BE2C (cell line): ENCODE measurements around the gene PADI6.

Source experiments
- DNase-seq: peaks from one replicate; pipeline ENCODE4 v3.0.0-alpha.2; 2020
- H3K27me3 ChIP-seq: fragments of 250-450 bp; sonication (Bioruptor Pico); 2 replicates; pipeline ENCODE4 v1.5.1; 2020; ENCODE audit warnings: mild to moderate bottlenecking
- H3K36me3 ChIP-seq: fragments of 250-450 bp; sonication (Bioruptor Pico); 2 replicates; pipeline ENCODE4 v1.5.1; 2020; ENCODE audit warnings: mild to moderate bottlenecking
- H3K4me1 ChIP-seq: fragments of 250-450 bp; sonication (Bioruptor Pico); 2 replicates; pipeline ENCODE4 v1.5.1; 2020
- H3K4me3 ChIP-seq: 2 replicates; pipeline ENCODE4 v1.5.1; 2011; ENCODE audit warnings: low read depth, low read length
- H3K9me3 ChIP-seq: fragments of 250-450 bp; sonication (Bioruptor Pico); 2 replicates; pipeline ENCODE4 v1.5.1; 2020
- TF ChIP-seq, protein P1 (sequence below): IDR thresholded peaks from 2 replicates; pipeline ENCODE4 v1.5.1; 2012; ENCODE audit warnings: mild to moderate bottlenecking, low read depth, low read length

PADI6 gene

DNA sequence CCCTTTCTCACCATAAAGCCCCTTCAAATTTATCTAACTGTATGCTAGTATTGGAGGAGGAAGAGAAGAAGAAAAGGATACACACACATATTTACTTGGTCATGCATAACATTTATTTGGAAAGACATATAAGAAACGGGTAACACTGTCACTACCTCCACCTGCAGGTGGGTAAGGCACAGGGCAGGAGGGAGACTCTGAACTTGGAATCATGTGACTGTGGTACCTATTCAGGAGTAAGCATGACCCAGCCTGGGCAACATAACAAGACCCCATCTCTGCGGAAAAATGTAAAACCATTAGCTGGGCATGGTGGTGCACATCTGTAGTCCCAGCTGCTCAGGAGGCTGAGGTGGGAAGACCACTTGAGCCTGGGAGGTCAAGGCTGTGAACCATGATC is 1.4 kb upstream of the PADI6 start:
- Histone ChIP-seq H3K4me3 (no peak overlapping the region), H3K27me3 (no peaks in the 10 kb centered on the region), H3K4me1 (no peaks in the 10 kb centered on the region), H3K36me3 (no peaks in the 10 kb centered on the region), H3K9me3 (no peaks in the 10 kb centered on the region)
- DNase-seq: no peak
- TF ChIP-seq, protein P1, sequence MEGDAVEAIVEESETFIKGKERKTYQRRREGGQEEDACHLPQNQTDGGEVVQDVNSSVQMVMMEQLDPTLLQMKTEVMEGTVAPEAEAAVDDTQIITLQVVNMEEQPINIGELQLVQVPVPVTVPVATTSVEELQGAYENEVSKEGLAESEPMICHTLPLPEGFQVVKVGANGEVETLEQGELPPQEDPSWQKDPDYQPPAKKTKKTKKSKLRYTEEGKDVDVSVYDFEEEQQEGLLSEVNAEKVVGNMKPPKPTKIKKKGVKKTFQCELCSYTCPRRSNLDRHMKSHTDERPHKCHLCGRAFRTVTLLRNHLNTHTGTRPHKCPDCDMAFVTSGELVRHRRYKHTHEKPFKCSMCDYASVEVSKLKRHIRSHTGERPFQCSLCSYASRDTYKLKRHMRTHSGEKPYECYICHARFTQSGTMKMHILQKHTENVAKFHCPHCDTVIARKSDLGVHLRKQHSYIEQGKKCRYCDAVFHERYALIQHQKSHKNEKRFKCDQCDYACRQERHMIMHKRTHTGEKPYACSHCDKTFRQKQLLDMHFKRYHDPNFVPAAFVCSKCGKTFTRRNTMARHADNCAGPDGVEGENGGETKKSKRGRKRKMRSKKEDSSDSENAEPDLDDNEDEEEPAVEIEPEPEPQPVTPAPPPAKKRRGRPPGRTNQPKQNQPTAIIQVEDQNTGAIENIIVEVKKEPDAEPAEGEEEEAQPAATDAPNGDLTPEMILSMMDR: peak; percentile 17

DNA sequence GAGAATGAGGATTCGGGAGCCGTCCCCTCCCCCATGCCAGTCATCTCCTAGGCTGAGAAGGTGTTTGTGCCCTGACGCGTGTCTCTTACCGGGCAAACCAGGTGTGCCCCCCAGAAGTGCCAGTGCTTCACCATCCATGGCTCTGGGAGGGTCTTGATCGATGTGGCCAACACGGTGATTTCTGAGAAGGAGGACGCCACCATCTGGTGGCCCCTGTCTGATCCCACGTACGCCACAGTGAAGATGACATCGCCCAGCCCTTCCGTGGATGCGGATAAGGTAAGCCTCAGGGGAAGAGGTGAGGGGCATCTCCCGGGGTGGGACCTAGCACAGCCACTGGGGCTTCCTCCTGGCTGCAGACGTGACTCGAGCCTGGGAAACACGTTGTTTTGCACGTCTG is 959 bp downstream of the PADI6 start:
- DNase-seq: no peak
- Histone ChIP-seq H3K27me3 (no peaks in the 10 kb centered on the region), H3K9me3 (no peaks in the 10 kb centered on the region), H3K4me1 (no peaks in the 10 kb centered on the region), H3K4me3 (no peak overlapping the region), H3K36me3 (no peaks in the 10 kb centered on the region)
- TF ChIP-seq, protein P1: no peak

DNA sequence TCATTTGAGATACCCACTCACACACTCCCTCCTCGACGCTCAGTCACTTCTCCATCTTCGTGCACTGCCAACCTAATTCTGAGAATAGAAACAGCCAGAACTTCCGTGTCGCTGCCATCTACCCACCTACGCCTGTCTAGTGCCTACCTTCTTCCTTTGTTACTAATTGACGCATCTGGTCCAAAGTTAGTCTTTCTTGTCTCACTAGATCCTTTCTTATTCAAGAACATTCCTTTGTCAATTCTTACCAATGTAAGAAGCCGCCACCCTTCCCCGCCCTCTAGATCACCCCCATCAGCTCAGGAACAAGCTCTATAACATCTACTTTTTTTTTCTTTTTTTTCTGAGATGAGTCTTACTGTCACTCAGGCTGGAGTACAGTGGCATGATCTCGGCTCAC is 3.7 kb downstream of the PADI6 start:
- H3K4me3 ChIP-seq: no peak overlapping the region
- TF ChIP-seq, protein P1: no peak
- DNase-seq: no peak
- H3K9me3 ChIP-seq: no peaks in the 10 kb centered on the region
- no peaks in the 10 kb centered on the region for H3K27me3 ChIP-seq
- H3K4me1 ChIP-seq: no peaks in the 10 kb centered on the region
- H3K36me3 ChIP-seq: no peaks in the 10 kb centered on the region

DNA sequence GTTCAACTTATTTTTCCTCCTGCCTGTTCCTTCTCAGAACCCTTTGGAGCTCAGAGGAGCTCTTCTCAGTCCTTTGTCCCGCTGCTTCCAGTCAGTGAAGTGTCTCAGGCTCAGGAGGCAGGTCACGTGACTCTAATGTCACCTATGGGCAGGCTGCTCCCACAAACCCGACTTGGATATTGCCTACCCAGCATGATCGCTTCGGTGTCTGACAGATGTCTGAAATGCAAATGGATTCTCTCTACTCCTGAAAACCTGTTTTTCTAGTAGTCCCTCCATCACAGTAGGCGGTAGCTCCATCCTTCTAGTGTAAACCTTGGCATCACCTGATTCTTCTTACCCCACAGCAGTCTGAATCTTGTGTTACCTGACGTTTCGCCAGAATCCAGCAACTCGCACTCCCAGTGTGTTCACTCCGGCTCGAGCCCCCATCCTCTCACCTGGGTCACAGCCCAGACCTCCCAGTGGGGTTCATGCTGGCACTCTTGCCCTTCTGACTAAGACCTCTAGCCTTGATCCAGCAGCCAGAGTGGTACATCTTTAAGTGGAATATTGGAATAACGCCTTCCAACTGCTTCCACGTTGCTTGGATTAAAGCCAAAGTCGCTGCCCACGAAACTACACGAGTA is 5.4 kb downstream of the PADI6 start:
- Histone ChIP-seq H3K27me3 (no peaks in the 10 kb centered on the region), H3K4me3 (no peak overlapping the region), H3K36me3 (no peaks in the 10 kb centered on the region), H3K9me3 (no peaks in the 10 kb centered on the region), H3K4me1 (no peaks in the 10 kb centered on the region)
- no peak for DNase-seq
- TF ChIP-seq, protein P1: no peak

DNA sequence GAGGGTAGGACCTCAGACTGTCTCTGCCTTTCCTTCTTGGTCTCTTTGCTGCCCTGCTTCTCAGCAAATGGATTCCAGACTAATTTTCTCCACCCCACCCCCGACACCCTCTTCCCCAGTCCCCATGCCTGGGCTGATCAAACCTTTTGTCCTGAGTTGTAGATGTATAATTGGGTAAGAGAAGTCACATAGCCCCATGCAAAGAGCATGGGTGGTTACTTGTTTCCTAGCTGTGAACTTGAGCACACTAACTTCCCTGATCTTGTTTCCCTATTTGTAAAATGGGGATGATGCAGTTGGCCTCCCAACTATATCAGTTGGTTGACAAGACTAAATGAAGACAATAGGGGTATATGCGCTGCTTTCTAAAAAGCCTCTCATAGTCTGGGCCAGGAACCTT is 9.2 kb downstream of the PADI6 start:
- no peaks in the 10 kb centered on the region for H3K36me3 ChIP-seq
- H3K4me1 ChIP-seq: no peaks in the 10 kb centered on the region
- no peak overlapping the region for H3K4me3 ChIP-seq
- DNase-seq: no peak
- no peaks in the 10 kb centered on the region for H3K9me3 ChIP-seq
- H3K27me3 ChIP-seq: no peaks in the 10 kb centered on the region
- TF ChIP-seq, protein P1: no peak

DNA sequence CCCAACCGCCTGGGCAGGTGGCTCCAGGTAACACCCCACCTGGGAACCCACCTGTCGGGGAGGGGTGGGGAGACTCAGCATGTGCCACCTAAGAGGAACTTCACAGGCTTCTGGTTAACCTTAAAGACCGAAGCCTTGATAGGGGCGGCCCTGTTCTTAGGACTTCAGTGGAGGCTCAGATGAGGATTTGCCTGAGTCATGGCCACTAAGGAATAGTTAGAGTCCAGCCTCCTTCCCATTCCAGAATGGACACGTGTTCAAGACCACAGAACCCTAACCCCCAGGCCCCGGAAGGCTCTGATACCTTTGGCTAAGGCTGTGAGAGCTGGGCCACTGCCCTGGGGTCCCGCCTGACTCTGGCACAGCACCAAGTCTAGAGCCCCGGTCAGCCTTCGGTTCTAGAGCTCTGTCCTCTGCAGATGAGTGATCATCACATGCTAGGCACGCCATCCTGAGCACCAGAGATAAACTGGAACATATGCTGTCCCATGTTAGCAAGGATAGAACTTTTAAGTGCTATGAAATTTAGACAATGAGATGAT is 20.3 kb downstream of the PADI6 start:
- no peak for DNase-seq

More for the DNA sequence above, 20.3 kb downstream of the PADI6 start:
- H3K36me3 ChIP-seq: no peaks in the 10 kb centered on the region
- H3K4me1 ChIP-seq: no peaks in the 10 kb centered on the region
- H3K27me3 ChIP-seq: no peaks in the 10 kb centered on the region
- TF ChIP-seq, protein P1: no peak
- no peak overlapping the region for H3K4me3 ChIP-seq
- no peaks in the 10 kb centered on the region for H3K9me3 ChIP-seq
